GM20431 (cell line): Measurements from ENCODE around the gene TRERF1.
"Not testable (repeated sequence)": the region's sequence is repeated elsewhere in the genome, so short reads cannot be mapped to it uniquely, and the experiment has no call there.

Experiments used
- in situ Hi-C: fragments of 300-500 bp; cut with MseI, MboI; formaldehyde crosslinking; loops from one replicate; pipeline ENCODE4 v1.15.0; 2020; ENCODE audit warnings: low sequenced_read_pairs; ENCODE audit not compliant: unreplicated experiment

The TRERF1 gene

DNA sequence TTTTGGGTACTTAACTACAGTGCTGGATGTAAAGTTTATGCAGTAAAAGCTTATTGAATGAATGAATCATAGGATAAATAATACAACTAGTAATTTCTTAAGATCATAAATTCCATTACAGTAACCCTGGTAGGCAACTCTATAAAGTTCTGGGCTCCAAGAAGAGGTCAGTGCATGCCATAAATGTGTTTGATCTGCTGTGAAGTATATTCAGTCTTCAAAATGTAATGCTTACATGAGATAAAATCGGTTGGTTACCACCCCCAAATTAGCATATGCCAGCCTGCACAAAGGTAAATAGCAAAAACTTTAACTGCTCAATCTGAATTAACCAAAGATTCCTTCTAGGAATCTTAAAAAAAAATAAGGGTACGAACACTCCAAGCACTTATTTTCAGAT lies 244.2 kb downstream of the TRERF1 start:
- in situ Hi-C loops = not testable (repeated sequence)

DNA sequence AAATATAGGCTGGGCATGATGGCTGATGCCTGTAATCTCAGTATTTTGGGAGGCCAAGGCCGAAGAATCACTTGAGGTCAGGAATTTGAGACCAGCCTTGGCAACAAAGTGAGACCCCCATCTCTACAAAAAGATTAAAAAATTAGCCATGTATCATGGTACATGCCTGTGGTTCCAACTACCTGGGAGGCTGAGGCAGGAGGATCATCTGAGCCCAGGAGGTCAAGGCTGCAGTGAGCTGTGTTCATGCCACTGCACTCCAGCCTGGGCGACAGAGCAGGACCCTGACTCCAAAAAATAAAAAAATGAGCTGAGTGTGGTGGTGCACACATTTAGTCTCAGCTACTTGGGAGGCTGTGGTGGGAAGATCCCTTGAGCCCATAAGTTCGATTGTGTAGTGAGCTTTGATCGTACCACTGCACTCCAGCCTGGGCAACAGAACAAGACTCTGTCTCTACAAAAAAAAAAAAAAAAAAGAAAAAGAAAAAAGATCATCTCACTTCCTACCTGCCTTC lies 246.9 kb downstream of the TRERF1 start:
- in situ Hi-C loops = no loop called here

DNA sequence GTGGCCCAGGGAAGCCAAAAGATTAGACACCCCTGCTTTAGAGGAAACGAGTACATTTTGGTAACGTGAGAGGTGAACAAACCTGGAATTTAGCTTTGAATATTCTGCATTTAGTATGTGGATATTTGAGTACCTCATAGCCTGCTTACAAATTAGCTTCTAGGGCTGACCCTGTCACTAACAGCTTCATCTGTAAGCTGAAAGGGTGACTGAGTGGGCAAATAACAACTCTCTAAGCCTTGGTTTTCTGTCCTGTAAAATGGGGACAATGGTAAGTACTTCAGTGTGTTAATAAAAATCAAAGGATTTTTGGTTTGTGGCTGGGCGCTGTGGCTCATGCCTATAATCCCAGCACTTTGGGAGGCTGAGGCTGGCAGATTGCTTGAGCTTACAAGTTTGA lies 248.5 kb downstream of the TRERF1 start:
- in situ Hi-C loops = no loop called here

DNA sequence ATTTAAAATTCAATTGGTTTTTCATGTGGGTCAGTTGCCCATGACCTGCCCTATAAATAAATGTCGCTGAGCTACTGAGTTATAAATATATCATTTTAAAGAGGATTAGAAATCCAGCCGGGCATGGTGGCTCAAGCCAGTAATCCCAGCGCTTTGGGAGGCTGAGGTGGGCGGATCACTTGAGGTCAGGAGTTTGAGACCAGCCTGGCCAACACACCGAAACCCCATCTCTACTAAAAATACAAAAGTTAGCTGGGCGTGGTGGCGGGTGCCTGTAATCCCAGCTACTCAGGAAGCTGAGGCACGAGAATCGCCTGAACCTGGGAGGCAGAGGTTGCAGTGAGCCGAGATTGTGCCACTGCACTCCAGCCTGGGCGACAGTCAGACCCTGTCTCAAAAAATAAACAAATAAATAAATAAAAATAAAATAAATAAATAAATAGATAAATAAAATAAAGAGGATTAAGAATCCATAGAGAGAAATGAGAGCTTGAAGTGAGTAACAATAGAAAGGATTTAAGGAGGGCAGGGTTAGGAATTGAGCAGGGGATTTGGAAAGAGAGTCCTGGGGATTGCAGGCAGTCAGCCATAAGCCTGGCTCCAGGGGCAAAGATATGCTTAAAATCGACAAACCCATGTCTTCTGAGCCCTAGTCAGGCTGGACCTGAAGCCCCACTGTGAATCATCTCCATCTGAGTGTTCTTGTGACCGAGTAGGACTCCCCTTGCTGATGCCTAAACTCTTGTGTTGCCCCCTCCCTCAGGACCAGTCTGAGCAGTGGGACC lies 249.4 kb downstream of the TRERF1 start:
- in situ Hi-C loops = not testable (repeated sequence)

DNA sequence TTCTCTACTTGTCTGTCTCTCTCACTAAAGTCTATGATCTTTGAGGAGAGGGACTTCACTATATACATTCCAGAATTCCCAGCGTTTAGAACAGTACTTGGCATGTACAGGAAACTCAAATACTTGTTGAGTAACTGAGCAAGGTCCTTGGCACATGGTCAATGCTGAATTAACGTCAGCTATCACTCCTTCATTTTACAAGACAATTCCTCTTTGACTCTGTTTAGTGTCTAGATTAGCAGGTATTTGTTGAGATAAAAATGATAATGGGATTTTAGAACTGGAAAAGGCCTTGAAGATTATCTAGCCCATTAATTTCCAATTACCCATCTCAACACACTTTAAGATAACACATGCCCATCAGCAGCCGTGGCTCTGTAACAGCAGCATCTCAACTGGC lies 250.3 kb downstream of the TRERF1 start:
- in situ Hi-C loops = no loop called here

DNA sequence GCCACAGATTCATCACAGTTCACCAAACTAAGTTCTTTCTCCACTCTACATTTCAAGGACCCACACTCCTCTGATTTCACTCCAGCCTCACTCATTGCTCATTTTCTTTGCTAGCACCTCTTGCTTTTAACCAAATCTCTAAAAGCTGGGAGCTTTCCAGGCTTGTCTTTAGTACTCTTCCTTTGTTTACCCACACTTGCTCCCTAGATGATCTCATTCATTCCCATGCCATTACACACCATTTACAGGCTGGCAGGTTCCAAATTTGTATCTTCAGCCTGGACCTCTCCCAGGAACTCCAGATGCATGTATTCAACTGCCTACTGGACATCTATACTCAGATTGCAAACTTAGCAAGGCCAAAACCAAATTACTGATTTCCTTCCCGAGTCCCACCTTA lies 251.7 kb downstream of the TRERF1 start:
- in situ Hi-C loops = no loop called here

DNA sequence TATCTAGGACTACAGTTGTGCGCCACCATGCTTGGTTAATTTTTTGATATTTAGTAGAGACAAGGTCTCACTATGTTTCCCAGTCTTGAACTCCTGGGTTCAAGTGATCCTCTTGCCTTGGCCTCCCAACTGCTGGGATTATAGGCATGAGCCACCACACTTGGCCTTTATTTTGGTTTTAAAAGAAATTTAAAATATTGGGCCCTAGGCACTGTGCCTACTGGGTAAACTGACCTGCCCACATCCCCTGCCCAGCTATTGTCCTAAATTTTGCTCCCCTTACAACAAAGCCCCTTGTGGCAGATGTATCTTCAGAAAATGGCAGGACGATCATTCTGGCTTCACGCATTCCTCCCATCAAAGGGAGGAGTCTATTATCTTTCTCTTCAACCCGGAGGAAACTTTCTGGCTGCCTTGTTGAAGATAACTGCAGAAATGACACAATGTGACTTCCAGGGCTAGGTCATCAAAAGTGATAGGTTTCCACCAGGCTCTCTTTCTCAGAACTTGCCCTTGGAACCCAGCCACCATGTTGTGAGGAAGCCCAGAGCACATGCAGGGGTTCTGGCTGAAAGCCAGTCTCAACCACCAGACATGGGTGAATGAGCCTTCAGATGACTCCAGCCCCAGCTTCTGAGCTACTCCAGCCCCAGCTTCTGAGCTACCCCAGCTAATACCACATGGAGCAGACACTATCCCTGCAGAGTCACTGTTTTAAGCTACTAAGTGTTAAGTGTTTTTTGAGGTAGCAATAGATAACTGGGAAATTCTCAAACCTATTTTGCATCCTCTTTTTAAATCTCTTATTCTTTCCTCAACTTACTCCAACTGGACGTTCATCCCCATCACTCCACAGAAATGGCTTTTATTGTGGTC lies 252.4 kb downstream of the TRERF1 start:
- in situ Hi-C loops = no loop called here

DNA sequence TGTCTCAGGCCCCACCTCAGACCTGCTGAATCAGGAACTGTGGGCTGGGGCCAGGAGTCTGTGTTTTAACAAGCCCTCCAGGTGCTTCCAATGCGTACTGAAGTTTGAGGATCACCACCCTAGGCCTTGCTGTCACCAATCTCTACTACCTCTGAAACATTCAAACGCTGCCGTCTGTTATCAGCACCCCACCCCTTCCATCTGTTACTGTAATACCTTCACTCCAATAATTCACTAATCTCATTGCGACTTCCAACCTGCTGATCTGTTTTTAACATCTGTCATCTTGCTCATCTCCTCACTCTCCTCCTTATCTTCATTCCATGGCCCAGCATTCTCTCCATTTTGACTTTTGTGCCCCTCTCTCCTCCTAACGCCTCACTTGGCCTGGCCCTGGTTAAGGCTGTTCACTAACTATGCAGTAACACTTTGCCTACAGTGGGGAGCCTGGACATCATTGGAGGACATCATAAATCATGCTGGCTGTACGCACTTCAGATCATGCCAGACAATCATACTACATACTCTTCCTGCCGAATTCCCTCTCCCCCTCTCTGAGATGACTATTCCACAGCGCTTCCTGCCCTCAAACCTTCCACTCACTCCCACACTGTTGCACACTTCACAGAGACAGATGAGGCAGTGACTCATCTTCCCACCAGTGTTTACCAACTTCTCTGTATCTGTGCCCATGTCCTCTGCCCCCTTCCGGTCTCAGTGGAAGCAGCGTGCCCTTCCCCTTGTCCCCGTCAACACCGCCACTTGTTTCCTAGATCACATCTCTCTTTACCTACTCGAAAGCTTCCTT lies 254.0 kb downstream of the TRERF1 start:
- in situ Hi-C loops = no loop called here

DNA sequence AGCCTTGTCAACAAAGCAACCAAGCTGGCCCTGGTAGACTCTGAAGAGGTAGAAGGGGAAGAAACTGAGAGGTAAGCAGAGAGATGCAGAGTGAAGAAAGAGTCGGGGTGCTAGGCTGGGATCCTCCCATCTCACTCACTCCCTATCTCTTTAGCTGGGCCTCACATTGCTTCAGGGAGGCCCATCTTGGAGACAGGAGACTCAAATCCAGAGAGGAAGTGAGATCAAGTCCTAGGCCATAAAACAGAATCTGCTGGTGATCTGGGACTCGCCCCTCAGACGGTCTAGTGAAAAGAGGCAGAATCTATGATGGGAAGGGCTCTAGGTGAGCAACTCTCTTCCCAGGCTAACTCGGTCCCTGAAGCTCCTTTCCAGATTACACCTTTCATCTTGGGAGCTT lies 256.3 kb downstream of the TRERF1 start:
- in situ Hi-C loops = no loop called here

DNA sequence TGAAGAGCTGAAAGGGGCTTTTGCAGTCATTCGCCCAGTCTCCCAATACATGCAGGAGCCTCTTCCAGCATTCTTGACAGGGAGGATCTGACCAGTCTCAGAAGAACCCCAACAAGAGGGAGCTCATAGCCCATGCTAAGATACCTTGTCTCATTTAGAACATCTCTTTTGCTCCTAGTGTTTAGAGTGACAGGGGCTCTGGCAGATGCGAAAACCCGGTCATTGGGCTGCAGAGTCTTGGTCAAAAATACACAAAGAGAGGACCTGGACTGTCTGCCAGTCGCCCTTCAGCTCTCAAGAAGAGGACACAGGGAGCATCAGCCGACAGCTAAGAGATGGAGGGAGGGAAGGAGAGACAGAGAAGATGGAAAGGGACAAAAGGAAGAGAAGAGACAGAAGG lies 257.7 kb downstream of the TRERF1 start:
- in situ Hi-C loops = no loop called here

DNA sequence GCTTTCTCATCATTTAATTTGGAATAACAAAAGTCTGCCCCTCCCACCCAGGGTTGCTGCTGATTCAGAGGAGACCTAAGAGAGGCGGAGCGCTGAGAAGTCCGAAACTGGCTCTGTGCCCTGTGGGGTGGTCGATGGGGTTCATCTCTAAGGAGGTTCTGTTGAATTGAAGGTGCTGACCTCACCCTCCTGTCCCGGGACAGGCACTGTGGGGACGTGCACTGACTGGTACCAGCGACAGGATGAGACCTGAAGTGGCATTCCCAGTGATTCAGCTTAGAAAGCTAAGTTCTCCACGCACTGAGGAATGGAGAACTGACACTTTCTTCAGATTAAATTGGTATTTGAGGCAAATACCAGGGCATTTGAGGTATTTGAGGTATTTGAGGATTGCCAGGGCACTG lies 258.2 kb downstream of the TRERF1 start:
- in situ Hi-C loops = no loop called here

DNA sequence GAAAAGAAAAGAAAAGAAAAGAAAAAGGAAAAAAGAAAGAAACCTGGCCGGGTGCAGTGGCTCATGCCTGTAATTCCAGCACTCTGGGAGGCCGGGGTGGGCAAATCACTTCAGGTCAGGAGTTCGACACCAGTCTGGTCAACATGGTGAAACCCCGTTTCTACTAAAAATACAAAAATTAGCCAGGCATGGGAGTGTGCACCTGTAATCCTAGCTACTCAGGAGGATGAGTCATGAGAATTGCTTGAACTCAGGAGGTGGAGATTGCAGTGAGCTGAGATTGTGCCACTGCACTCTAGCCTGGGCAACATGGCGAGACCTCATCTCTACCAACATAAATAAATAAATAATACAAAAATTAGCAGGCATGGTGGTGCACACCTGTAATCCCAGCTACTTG lies 259.3 kb downstream of the TRERF1 start:
- in situ Hi-C loops = not testable (repeated sequence)

DNA sequence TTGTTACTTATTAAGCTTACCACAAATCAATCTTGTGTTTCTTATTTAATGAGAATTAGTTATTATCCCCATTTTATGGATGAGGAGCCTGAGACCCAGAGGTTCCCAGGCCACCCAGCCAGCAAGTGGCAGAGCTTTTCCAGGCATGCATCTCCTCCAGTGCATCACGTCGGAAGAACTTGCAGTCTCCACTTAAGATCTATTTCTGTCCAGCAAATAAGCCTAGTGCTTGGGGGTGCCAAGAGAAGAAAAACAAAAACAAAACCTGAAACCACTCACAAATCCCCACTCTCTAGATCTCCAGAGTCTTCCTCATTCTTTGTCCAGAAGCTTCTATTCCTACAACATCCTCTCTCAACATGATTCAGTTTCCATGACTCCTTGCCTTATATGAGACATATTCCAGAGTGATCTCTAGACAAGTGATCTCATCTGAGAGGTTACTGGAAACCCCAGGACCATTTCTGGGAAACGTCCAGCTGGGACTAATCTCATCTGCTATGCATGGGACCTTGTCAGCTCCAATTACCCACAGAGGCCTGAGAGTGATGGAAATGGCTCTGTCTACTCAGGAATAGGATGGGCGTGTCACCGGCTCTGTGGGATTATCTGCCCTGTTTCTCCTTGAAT lies 261.1 kb downstream of the TRERF1 start:
- in situ Hi-C loops = no loop called here

DNA sequence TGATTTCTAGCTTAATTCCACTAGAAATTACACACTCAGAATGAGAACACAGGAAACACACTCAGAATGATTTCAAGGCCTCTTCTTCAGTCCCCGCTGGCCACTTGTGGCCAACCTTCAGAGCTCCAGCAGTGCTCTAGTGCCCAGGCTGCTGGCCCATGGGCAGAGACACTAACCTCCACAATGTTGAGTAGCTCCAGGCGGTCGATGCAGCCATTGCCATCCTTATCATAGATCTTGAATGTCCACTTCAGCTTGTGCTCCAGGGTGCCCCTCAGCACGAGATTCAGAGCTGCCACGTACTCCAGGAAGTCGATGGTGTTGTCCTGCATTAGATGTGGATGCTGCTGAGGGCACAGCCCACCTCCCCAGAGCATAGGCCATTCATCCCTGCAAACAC lies 263.3 kb downstream of the TRERF1 start:
- in situ Hi-C loops = no loop called here

DNA sequence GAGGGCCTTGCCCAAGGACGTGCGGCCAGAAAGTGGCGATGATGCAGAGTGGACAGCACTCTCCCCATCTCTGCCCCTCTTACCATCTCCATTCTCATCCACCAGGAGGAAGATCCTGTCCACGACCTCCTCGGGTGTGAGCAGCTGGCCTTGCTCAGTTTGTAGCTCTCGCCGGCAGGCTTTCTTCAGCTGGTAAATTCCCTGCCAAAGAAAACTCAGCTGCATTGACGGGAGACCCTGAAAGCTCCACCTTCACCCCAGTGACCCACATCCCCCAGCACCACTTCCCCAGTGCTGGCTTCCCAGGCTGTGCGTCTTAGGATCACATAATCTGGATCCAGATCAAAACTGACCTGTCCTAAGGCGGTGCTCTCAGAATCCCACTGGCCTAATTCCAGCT lies 266.1 kb downstream of the TRERF1 start:
- in situ Hi-C loops = no loop called here

DNA sequence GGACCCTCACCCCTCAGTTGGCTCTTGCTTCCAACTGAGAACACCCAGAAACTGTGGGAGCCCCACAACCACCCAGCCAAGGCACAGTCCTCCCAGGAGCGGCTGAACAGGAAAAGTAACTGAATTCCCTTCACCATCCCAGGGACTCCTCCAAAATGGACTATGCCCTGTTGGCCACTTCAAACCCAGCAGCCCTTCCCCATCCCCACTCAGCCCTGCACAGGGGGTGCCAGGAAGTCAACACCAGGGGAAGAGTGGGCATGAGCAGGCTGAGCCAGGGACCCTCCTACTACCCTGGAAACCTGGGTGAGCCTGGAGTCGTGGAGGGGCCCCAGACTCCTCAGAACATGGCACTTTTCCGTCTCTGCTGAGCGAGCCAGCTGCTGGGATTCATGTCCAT lies 267.3 kb downstream of the TRERF1 start:
- in situ Hi-C loops = no loop called here

DNA sequence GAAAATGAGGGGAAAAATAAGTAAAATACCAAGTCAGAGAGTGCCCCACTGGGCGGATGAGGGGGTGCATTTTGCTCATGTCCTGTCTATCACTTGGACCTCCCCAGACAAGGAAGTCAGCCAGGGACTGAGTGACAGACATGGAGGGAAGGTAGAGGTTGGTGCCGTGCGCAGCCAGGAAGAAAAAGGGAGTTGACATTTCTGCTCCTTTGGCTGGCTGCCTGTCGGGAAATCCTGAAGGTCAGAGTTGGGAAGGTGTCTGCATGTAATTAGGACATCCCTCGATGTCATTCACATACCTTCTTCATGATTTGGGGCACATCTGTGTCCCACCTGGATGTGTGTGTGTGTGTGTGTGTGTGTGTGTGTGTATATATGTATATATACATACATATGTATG lies 269.6 kb downstream of the TRERF1 start:
- in situ Hi-C loops = no loop called here

DNA sequence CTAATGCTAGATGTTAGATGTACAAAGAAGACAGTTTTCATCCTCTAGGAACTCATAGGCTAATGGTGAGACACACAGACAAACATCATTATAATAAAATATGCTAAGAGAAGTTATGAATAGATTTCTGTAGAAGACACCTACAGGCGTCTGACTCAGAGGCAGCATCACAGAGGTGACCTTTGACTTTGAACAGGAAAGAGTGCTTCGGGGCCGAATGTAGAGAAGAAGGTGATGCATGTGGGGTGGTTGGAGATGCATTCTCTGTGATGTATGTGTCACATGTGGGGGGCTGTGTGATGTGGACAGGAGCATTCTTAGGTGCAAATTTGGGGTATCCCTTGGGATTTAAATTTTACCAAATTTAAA lies 271.8 kb downstream of the TRERF1 start:
- in situ Hi-C loops = no loop called here

DNA sequence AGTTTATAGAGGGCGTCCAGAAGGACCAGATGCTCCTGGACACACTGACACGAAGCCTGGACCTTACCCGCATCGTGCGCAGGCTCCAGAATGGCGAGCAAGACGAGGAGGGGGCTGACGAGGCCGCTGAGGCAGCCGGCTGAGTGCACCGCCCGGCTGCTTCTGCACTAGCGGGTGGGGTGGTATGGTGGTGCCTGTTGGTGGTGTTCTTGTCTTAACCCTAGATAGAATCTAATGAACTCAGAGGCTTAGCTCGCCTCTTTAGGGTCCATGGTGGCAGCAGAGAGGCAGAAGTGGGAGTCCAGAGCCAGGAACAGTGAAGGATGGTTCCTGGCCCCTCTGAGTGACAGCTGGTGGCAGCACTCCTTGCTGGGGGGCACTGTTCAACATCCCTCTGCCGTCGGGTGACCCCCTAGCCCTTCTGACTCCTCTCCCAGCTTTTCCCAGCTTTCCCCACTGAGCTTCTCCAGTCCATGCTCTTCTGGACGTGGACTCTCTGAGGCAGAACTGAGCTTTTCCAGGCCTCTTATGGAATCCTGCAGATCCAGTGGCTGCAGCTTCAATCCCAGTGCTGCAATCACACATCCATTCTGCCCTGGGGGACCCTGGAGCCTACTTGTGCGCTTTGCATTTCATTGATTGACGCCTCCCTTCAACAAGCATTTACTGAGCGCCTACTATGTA lies 272.3 kb downstream of the TRERF1 start:
- in situ Hi-C loops = no loop called here
